SU-DHL-6 (cell line): ENCODE measurements around the gene TUBB6.

Source experiments
- H2AFZ ChIP-seq: fragments of 200-600 bp; sonication (generic); 2 replicates; pipeline ENCODE4 v1.6.1; 2014; ENCODE audit warnings: low read depth, mild to moderate bottlenecking, moderate library complexity, mixed read lengths, antibody characterized with exemption, low read length; ENCODE audit not compliant: severe bottlenecking
- H3F3A ChIP-seq: fragments of 200-600 bp; shearing (Covaris generic); 2 replicates; pipeline ENCODE4 v1.6.0; 2016; ENCODE audit warnings: antibody characterized with exemption, mild to moderate bottlenecking; ENCODE audit not compliant: insufficient read depth
- H3K27ac ChIP-seq: fragments of 200-600 bp; sonication (generic); 2 replicates; pipeline ENCODE4 v1.5.1; 2016; ENCODE audit warnings: low read depth, mild to moderate bottlenecking, low read length, moderate library complexity, mixed read lengths
- H3K27me3 ChIP-seq: fragments of 200-600 bp; sonication (generic), shearing (Covaris generic); 2 replicates; pipeline ENCODE4 v1.6.0; 2014; ENCODE audit warnings: mild to moderate bottlenecking, low read length
- H3K36me3 ChIP-seq: fragments of 200-600 bp; sonication (generic); 2 replicates; pipeline ENCODE4 v1.6.1; 2014; ENCODE audit warnings: mild to moderate bottlenecking, low read length, mixed read lengths
- H3K4me2 ChIP-seq: fragments of 300-600, 200-600 bp; shearing (Covaris generic), sonication (generic); 2 replicates; pipeline ENCODE4 v1.6.0; 2014; ENCODE audit warnings: low read length, low read depth, mild to moderate bottlenecking; ENCODE audit not compliant: poor library complexity, severe bottlenecking
- H3K4me3 ChIP-seq: fragments of 200-600 bp; sonication (generic); 2 replicates; pipeline ENCODE4 v1.5.1; 2014; ENCODE audit warnings: antibody characterized with exemption, low read length, mild to moderate bottlenecking, mixed read lengths; ENCODE audit not compliant: insufficient read depth, poor library complexity, severe bottlenecking
- H3K79me2 ChIP-seq: fragments of 200-600 bp; sonication (generic); 2 replicates; pipeline ENCODE4 v1.6.1; 2014; ENCODE audit warnings: mild to moderate bottlenecking, low read length, moderate library complexity; ENCODE audit not compliant: insufficient read depth
- H3K9ac ChIP-seq: fragments of 200-600 bp; sonication (generic); 2 replicates; pipeline ENCODE4 v1.7.0; 2014; ENCODE audit warnings: mild to moderate bottlenecking, low read length
- H3K9me2 ChIP-seq: fragments of 200-600 bp; sonication (generic); replicated peaks from 2 replicates; pipeline ENCODE4 v1.6.1; 2014; ENCODE audit warnings: low read length; ENCODE audit not compliant: insufficient read depth
- H3K9me3 ChIP-seq: fragments of 200-600 bp; sonication (generic); 2 replicates; pipeline ENCODE4 v1.6.1; 2014; ENCODE audit warnings: low read length, mixed read lengths; ENCODE audit not compliant: insufficient read depth
- H4K20me1 ChIP-seq: fragments of 200-600 bp; sonication (generic); 2 replicates; pipeline ENCODE4 v1.6.1; 2014; ENCODE audit warnings: low read depth, mild to moderate bottlenecking, antibody characterized with exemption, low read length, moderate library complexity, mixed read lengths
- CTCF ChIP-seq: fragments of 200-600 bp; sonication (generic); IDR thresholded peaks from one replicate; pipeline ENCODE4 v1.5.1; 2017; ENCODE audit warnings: antibody characterized with exemption, mild to moderate bottlenecking, low read length, moderate library complexity; ENCODE audit not compliant: insufficient read depth, poor library complexity, severe bottlenecking
- EZH2phosphoT487 ChIP-seq: fragments of 200-600 bp; sonication (generic), shearing (Covaris generic); conservative IDR thresholded peaks from 2 replicates; pipeline ENCODE4 v1.6.1; 2018; ENCODE audit warnings: mild to moderate bottlenecking, antibody characterized with exemption, low read length, moderate library complexity, mixed read lengths

Gene TUBB6

GRCh38 chr18:12359515-12359927 lies 51.5 kb downstream of the TUBB6 start:
- no peaks in the 10 kb centered on the region for H3K9me3 ChIP-seq
- no peaks in the 10 kb centered on the region for H3F3A ChIP-seq
- peaks cover 11% of the 10 kb centered on the region; the same call in 1 of the 2 replicates for H3K36me3 ChIP-seq
- H3K9ac ChIP-seq: no peak overlapping the region
- no peak overlapping the region for H2AFZ ChIP-seq
- no peak overlapping the region for H3K4me3 ChIP-seq
- no peaks in the 10 kb centered on the region for H3K9me2 ChIP-seq
- H3K27me3 ChIP-seq: no peaks in the 10 kb centered on the region
- H3K79me2 ChIP-seq: no peaks in the 10 kb centered on the region; the same call in 1 of the 2 replicates
- no peak overlapping the region for H3K4me2 ChIP-seq
- H3K27ac ChIP-seq: no peak overlapping the region
- no peak for TF ChIP-seq EZH2phosphoT487
- no peak for TF ChIP-seq CTCF
- no peaks in the 10 kb centered on the region for H4K20me1 ChIP-seq

GRCh38 chr18:12361770-12362378 lies 53.8 kb downstream of the TUBB6 start:
- Histone ChIP-seq H3K79me2 (no peaks in the 10 kb centered on the region; the same call in 1 of the 2 replicates), H3K9me2 (no peaks in the 10 kb centered on the region), H3K9ac (no peak overlapping the region), H3K27me3 (no peaks in the 10 kb centered on the region), H3K9me3 (no peaks in the 10 kb centered on the region), H3F3A (no peaks in the 10 kb centered on the region), H3K27ac (no peak overlapping the region), H3K4me3 (no peak overlapping the region), H4K20me1 (no peaks in the 10 kb centered on the region), H3K36me3 (peaks cover 11% of the 10 kb centered on the region; the same call in 1 of the 2 replicates), H2AFZ (no peak overlapping the region), H3K4me2 (no peak overlapping the region)
- TF ChIP-seq CTCF (no peak), EZH2phosphoT487 (no peak)

GRCh38 chr18:12362473-12363174 lies 54.6 kb downstream of the TUBB6 start:
- no peaks in the 10 kb centered on the region; the same call in 1 of the 2 replicates for H3K79me2 ChIP-seq

More at GRCh38 chr18:12362473-12363174, 54.6 kb downstream of the TUBB6 start:
- Histone ChIP-seq H3K27ac (no peak overlapping the region), H3K36me3 (peaks cover 6% of the 10 kb centered on the region; the same call in 1 of the 2 replicates), H4K20me1 (no peaks in the 10 kb centered on the region), H3K9ac (no peak overlapping the region), H2AFZ (no peak overlapping the region), H3K4me2 (no peak overlapping the region), H3K27me3 (no peaks in the 10 kb centered on the region), H3K4me3 (no peak overlapping the region), H3K9me3 (no peaks in the 10 kb centered on the region), H3F3A (no peaks in the 10 kb centered on the region), H3K9me2 (no peaks in the 10 kb centered on the region)
- TF ChIP-seq EZH2phosphoT487 (no peak), CTCF (no peak)
